22Rv1 (cell line): ENCODE results near the gene STK40.

ENCODE experiments used
- H3K27ac ChIP-seq: fragments of 450-650 bp; 2 replicates; pipeline ENCODE4 v1.5.1; 2017
- CTCF ChIP-seq: fragments of 450-650 bp; IDR thresholded peaks from 2 replicates; pipeline ENCODE4 v1.5.1; 2017; ENCODE audit warnings: mild to moderate bottlenecking
- ZFX ChIP-seq: fragments of 450-650 bp; IDR thresholded peaks from 2 replicates; pipeline ENCODE4 v1.6.1; 2017; ENCODE audit warnings: antibody characterized with exemption, borderline replicate concordance

Gene STK40

DNA sequence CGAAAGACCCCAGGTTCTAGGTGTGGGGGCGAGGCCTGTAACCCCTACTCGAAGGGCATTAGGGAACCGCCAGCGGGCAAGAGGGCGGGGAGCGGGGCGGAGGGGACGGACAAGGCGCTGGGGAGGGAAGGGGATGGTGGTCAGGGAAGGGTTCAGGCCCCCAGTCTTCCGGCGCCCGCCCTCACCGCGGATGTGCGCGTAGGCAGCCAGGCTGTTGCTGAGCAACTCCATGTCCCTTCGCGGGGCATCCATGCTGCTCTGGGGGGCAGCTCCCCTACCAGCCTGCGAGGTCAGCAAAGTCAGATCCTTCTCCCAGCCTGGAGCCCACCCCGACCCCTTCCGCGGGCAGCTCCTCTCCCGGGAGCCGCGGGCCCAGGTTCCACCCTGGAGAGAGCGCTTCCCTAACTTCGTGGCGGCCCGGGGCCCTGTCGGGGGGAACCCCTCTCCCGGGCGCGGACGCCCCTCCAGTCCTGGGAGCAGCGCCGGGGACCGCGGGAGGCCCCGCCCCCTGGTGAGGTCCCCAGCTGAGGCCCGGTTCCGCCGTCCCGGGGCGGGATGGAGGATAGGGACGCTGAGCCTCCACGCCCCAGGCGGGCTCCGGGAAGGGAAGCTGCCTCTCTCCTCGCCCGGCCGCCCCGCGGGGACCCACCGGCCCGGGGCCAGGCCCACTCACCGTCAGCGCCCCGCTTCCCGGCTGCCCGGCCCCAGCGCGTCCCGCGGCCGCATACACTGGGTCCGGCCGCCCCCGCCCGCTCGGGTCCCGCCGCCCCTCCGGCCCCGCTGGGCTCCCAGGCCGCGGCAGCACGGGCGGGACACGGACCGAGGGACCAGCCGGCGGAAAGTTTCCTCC is 62.7 kb downstream of the STK40 start:
- no peak for TF ChIP-seq ZFX
- TF ChIP-seq CTCF: no peak
- peak overlapping the region; percentile 82 for H3K27ac ChIP-seq

GRCh38 chr1:36322041-36322785 is 63.5 kb downstream of the STK40 start:
- peak overlapping the region; percentile 82 for H3K27ac ChIP-seq

DNA sequence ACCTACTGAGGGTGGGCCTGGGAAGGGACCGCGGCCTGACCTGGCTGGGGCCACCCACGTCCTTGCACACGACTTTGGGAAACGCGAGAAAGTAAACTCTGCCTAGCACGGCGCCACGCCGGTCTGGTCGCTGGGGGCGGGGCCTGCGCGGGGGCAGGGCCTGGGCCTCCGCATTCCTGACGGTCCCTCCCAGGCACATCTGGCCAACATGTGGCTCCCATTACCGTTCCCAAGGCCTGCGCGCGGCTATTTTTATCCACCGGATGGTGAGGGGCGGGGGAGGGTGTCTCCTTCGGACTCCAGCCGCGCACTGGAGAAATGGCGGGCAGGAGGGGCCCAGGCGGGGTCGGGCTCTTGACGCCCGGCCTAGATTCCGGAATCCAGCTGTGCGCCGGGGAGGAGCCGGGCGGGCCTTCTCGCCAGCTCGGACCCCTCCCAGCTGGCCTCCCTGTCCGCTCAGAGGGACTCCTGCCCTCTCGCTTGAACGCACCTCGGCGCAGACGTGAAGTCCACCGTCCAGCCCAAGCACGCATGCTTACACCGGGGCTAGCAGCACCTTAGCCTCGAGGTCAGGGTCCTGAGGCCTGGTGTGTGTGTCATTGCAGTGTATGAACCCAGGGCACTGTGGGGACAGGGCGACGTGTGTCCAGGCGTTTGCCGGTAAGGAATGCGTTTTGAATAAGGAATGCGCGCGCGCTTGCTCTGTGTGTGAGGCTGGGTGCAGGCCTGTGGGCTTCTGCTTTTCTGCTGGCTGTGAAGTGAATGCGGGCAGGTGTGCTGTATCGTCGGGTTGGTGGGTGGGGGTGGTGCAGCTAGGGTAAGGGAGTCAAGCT is 64.4 kb downstream of the STK40 start:
- TF ChIP-seq CTCF (no peak), ZFX (no peak)
- H3K27ac ChIP-seq: peak overlapping the region; percentile 82

More at GRCh38 chr1:36322041-36322785, 63.5 kb downstream of the STK40 start:
- TF ChIP-seq ZFX (no peak), CTCF (no peak)

GRCh38 chr1:36320767-36321118 is 65.0 kb downstream of the STK40 start:
- TF ChIP-seq CTCF (no peak), ZFX (no peak)
- H3K27ac ChIP-seq: peak overlapping the region; percentile 82

DNA sequence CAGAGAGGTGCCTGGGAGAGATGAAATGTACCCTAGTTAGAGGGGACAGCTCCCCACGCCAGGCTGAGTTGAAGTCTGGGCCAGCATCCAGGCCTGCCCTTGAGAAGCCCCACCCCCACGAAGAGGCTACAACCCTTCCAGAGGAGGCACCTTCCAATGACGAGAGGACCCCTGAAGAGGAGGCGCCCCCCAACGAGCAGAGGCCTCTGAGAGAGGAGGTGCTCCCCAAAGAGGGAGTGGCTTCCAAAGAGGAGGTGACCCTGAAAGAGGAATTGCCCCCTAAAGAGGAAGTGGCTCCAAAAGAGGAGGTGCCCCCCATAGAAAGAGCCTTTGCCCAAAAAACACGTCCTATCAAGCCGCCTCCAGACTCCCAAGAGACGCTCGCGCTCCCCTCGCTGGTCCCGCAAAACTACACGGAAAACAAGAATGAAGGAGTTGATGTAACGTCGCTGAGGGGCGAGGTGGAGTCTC is 65.4 kb downstream of the STK40 start:
- peak overlapping the region; percentile 82 for H3K27ac ChIP-seq
- no peak for TF ChIP-seq CTCF
- TF ChIP-seq ZFX: no peak

DNA sequence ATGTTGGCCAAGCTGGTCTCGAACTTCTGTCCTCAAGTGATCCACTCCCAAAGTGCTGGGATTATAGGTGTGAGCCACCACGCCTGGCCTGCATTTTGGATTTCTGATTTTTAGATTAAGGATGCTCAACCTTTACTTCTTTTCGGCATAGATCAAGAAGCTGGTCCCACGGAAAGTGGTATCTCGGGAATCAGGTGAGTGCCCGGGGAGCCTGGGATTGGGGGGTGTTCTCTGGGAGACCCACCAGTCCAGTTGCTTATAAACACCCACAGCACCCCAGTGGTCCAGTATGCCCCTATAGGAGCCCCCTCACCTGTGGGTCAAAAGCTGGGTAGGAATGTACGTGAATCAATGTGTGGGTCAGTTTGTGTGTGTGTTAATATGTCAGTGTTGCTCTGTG is 76.3 kb downstream of the STK40 start:
- TF ChIP-seq ZFX (no peak), CTCF (no peak)
- no peak overlapping the region for H3K27ac ChIP-seq
